Epithelial cell of alveolus of lung (primary cell): Measurements from ENCODE around the gene TMEM174. TPM values are rescaled to one million over a fixed set of nuclear protein-coding genes. Genes with fewer than 3 reads are reported as not detected.

ENCODE experiments used
- total RNA-seq: library from RNA; depleted of rRNA; stranded (reverse); fragments of >200 nt; gene quantifications from 2 replicates; pipeline ENCODE4 v1.2.1, GENCODE V29; 2015

TMEM174 gene
- not detected in 2 replicates for total RNA-seq

GRCh38 chr5:73172951-73173350 lies at the start of gene TMEM174:
Gene TMEM174 (plus strand): TSS chr5:73173193. CDS start chr5:73173244, 51 bp downstream.

Other genes starting within 250 kb of the TMEM174 start
- gene FCHO2, start 217.2 kb upstream of the TMEM174 start, total RNA-seq = 5.8 and 11.9 TPM in 2 replicates
- 0.24 and 13.7 TPM in 2 replicates for gene TMEM171, start 52.6 kb upstream of the TMEM174 start, total RNA-seq